Loucy (cell line): ENCODE results near the gene CDC14A.

ENCODE experiments used
- H2AFZ ChIP-seq: fragments of 200-600 bp; sonication (generic); 2 replicates; pipeline ENCODE4 v1.6.0; 2016; ENCODE audit warnings: antibody characterized with exemption, mild to moderate bottlenecking, low read length, moderate library complexity
- H3F3A ChIP-seq: fragments of 200-600 bp; 2 replicates; pipeline ENCODE4 v1.6.0; 2016; ENCODE audit warnings: antibody characterized with exemption, low read depth, mild to moderate bottlenecking
- H3K27me3 ChIP-seq: fragments of 200-600 bp; sonication (generic); 2 replicates; pipeline ENCODE4 v1.6.1; 2014; ENCODE audit warnings: low read length, mild to moderate bottlenecking; ENCODE audit not compliant: insufficient read depth, poor library complexity, severe bottlenecking
- H3K36me3 ChIP-seq: fragments of 200-600 bp; sonication (generic); 2 replicates; pipeline ENCODE4 v1.6.1; 2016; ENCODE audit warnings: low read length; ENCODE audit not compliant: insufficient read depth
- H3K4me1 ChIP-seq: fragments of 200-600 bp; sonication (generic); 2 replicates; pipeline ENCODE4 v1.5.1; 2014; ENCODE audit warnings: low read length, mild to moderate bottlenecking; ENCODE audit not compliant: insufficient read depth, poor library complexity, severe bottlenecking
- H3K4me2 ChIP-seq: fragments of 200-600 bp; sonication (generic); 2 replicates; pipeline ENCODE4 v1.6.0; 2014; ENCODE audit warnings: antibody characterized with exemption, low read length, low read depth, mild to moderate bottlenecking; ENCODE audit not compliant: poor library complexity, severe bottlenecking
- H3K4me3 ChIP-seq: fragments of 200-600 bp; sonication (generic); 2 replicates; pipeline ENCODE4 v1.5.1; 2014; ENCODE audit warnings: low read length, mild to moderate bottlenecking, mixed read lengths; ENCODE audit not compliant: poor library complexity, severe bottlenecking
- H3K79me2 ChIP-seq: fragments of 200-600 bp; sonication (generic); 2 replicates; pipeline ENCODE4 v1.6.1; 2014; ENCODE audit warnings: low read length; ENCODE audit not compliant: insufficient read depth
- H3K9ac ChIP-seq: fragments of 200-600 bp; sonication (generic); 2 replicates; pipeline ENCODE4 v1.6.0; 2014; ENCODE audit warnings: mild to moderate bottlenecking, low read depth, low read length, moderate library complexity; ENCODE audit not compliant: poor library complexity, severe bottlenecking
- H3K9me2 ChIP-seq: fragments of 200-600 bp; sonication (generic); replicated peaks from 2 replicates; pipeline ENCODE4 v1.6.1; 2016; ENCODE audit warnings: low read depth, low read length, mixed read lengths
- H3K9me3 ChIP-seq: fragments of 200-600 bp; sonication (generic); 2 replicates; pipeline ENCODE4 v1.6.1; 2014; ENCODE audit warnings: mild to moderate bottlenecking, antibody characterized with exemption, low read length, low read depth; ENCODE audit not compliant: insufficient read depth
- H4K20me1 ChIP-seq: fragments of 200-600 bp; sonication (generic); 2 replicates; pipeline ENCODE4 v1.6.0; 2014; ENCODE audit warnings: antibody characterized with exemption, low read length, mild to moderate bottlenecking; ENCODE audit not compliant: insufficient read depth, poor library complexity, severe bottlenecking
- CTCF ChIP-seq: fragments of 200-600 bp; sonication (generic); conservative IDR thresholded peaks from 2 replicates; pipeline ENCODE4 v1.5.1; 2014; ENCODE audit warnings: mild to moderate bottlenecking, antibody characterized with exemption, low read length
- EZH2phosphoT487 ChIP-seq: fragments of 200-600 bp; IDR thresholded peaks from 2 replicates; pipeline ENCODE4 v1.6.1; 2018; ENCODE audit warnings: antibody characterized with exemption, mild to moderate bottlenecking, moderate library complexity, borderline replicate concordance

CDC14A gene

GRCh38 chr1:100542285-100542684 lies 190.0 kb downstream of the CDC14A start:
- Histone ChIP-seq H3K27me3 (no peaks in the 10 kb centered on the region), H3K9ac (no peak overlapping the region), H4K20me1 (no peaks in the 10 kb centered on the region)

GRCh38 chr1:100543640-100544039 lies 191.3 kb downstream of the CDC14A start:
- H3K4me3 ChIP-seq: no peak overlapping the region
- H3K36me3 ChIP-seq: no peaks in the 10 kb centered on the region
- no peaks in the 10 kb centered on the region for H4K20me1 ChIP-seq
- H3K4me1 ChIP-seq: no peaks in the 10 kb centered on the region
- no peaks in the 10 kb centered on the region for H3K9me2 ChIP-seq
- H2AFZ ChIP-seq: peak overlapping the region; percentile 16; the same call in 1 of the 2 replicates
- H3K9ac ChIP-seq: no peak overlapping the region
- no peaks in the 10 kb centered on the region for H3K79me2 ChIP-seq
- no peak overlapping the region for H3K4me2 ChIP-seq
- no peaks in the 10 kb centered on the region for H3K9me3 ChIP-seq
- H3K27me3 ChIP-seq: no peaks in the 10 kb centered on the region
- peak; percentile 82 for TF ChIP-seq CTCF
- no peak for TF ChIP-seq EZH2phosphoT487
- H3F3A ChIP-seq: no peaks in the 10 kb centered on the region

More at GRCh38 chr1:100542285-100542684, 190.0 kb downstream of the CDC14A start:
- Histone ChIP-seq H3K9me2 (no peaks in the 10 kb centered on the region), H3K79me2 (no peaks in the 10 kb centered on the region), H3K9me3 (no peaks in the 10 kb centered on the region), H3K4me3 (no peak overlapping the region), H2AFZ (no peak overlapping the region), H3K4me2 (no peak overlapping the region), H3F3A (no peaks in the 10 kb centered on the region), H3K4me1 (no peaks in the 10 kb centered on the region), H3K36me3 (no peaks in the 10 kb centered on the region)
- TF ChIP-seq CTCF: no peak
- no peak for TF ChIP-seq EZH2phosphoT487

GRCh38 chr1:100544791-100545190 lies 192.5 kb downstream of the CDC14A start:
- Histone ChIP-seq H3K27me3 (no peaks in the 10 kb centered on the region), H3K36me3 (no peaks in the 10 kb centered on the region), H3F3A (no peaks in the 10 kb centered on the region), H3K4me3 (no peak overlapping the region), H3K4me2 (no peak overlapping the region), H3K4me1 (no peaks in the 10 kb centered on the region), H3K9ac (no peak overlapping the region), H4K20me1 (no peaks in the 10 kb centered on the region), H2AFZ (no peak overlapping the region), H3K79me2 (no peaks in the 10 kb centered on the region), H3K9me3 (no peaks in the 10 kb centered on the region), H3K9me2 (no peaks in the 10 kb centered on the region)
- TF ChIP-seq EZH2phosphoT487: no peak
- TF ChIP-seq CTCF: no peak
